H9 (cell line): ENCODE results near the gene ARID1A. TPM values are rescaled to one million over a fixed set of nuclear protein-coding genes. Genes with fewer than 3 reads are reported as not detected.
"Not testable (repeated sequence)": the region's sequence is repeated elsewhere in the genome, so short reads cannot be mapped to it uniquely, and the experiment has no call there.

Experiments used
- DNase-seq: peaks from one replicate; pipeline ENCODE4 v3.0.0-alpha.2; 2017
- H2AFZ ChIP-seq: one replicate; pipeline ENCODE4 v1.6.1; 2013; ENCODE audit warnings: mild to moderate bottlenecking, low read length, control low read depth, moderate library complexity
- H2AK5ac ChIP-seq: 2 replicates; pipeline ENCODE4 v1.6.1; 2013; ENCODE audit warnings: low read length, control low read depth, mixed read lengths; ENCODE audit not compliant: insufficient read length
- H2BK120ac ChIP-seq: one replicate; pipeline ENCODE4 v1.6.1; 2013; ENCODE audit warnings: low read depth, mild to moderate bottlenecking, low read length, control low read depth, inconsistent platforms; ENCODE audit not compliant: poor library complexity, severe bottlenecking
- H2BK12ac ChIP-seq: 2 replicates; pipeline ENCODE4 v1.6.1; 2013; ENCODE audit warnings: low read length, control low read depth, mixed read lengths, low read depth; ENCODE audit not compliant: insufficient read length
- H2BK15ac ChIP-seq: 2 replicates; pipeline ENCODE4 v1.6.1; 2013; ENCODE audit warnings: low read depth, low read length, control low read depth
- H2BK20ac ChIP-seq: one replicate; pipeline ENCODE4 v1.6.1; 2013; ENCODE audit warnings: low read depth, mild to moderate bottlenecking, low read length, control low read depth, inconsistent platforms; ENCODE audit not compliant: poor library complexity, severe bottlenecking
- H2BK5ac ChIP-seq: 2 replicates; pipeline ENCODE4 v1.6.1; 2013; ENCODE audit warnings: low read length, control low read depth, mixed read lengths; ENCODE audit not compliant: insufficient read length
- H3K14ac ChIP-seq: 2 replicates; pipeline ENCODE4 v1.6.1; 2013; ENCODE audit warnings: low read length, control low read depth; ENCODE audit not compliant: insufficient read depth
- H3K18ac ChIP-seq: 2 replicates; pipeline ENCODE4 v1.6.1; 2013; ENCODE audit warnings: low read depth, mild to moderate bottlenecking, mixed read lengths, low read length, control low read depth; ENCODE audit not compliant: insufficient read length
- H3K23ac ChIP-seq: 2 replicates; pipeline ENCODE4 v1.6.1; 2013; ENCODE audit warnings: low read length, control low read depth, mixed read lengths, low read depth; ENCODE audit not compliant: insufficient read length
- H3K23me2 ChIP-seq: 2 replicates; pipeline ENCODE4 v1.6.1; 2013; ENCODE audit warnings: low read depth, mild to moderate bottlenecking, mixed read lengths, low read length, control low read depth; ENCODE audit not compliant: insufficient read length, poor library complexity, severe bottlenecking
- H3K27ac ChIP-seq: 2 replicates; pipeline ENCODE4 v1.5.1; 2013; ENCODE audit warnings: low read length, control low read depth, mixed read lengths, low read depth; ENCODE audit not compliant: insufficient read length
- H3K27me3 ChIP-seq: 2 replicates; pipeline ENCODE4 v1.6.1; 2013; ENCODE audit warnings: low read length, control low read depth, inconsistent platforms; ENCODE audit not compliant: insufficient read depth
- H3K4ac ChIP-seq: 2 replicates; pipeline ENCODE4 v1.6.1; 2013; ENCODE audit warnings: low read depth, mild to moderate bottlenecking, control low read depth, inconsistent platforms, low read length, moderate library complexity
- H3K4me1 ChIP-seq: 2 replicates; pipeline ENCODE4 v1.6.1; 2013; ENCODE audit warnings: low read length, control low read depth, inconsistent platforms; ENCODE audit not compliant: insufficient read depth
- H3K4me2 ChIP-seq: 2 replicates; pipeline ENCODE4 v1.6.1; 2013; ENCODE audit warnings: low read length, control low read depth, mixed read lengths; ENCODE audit not compliant: insufficient read length, insufficient read depth
- H3K56ac ChIP-seq: 2 replicates; pipeline ENCODE4 v1.6.1; 2013; ENCODE audit warnings: low read depth, mild to moderate bottlenecking, mixed read lengths, low read length, control low read depth; ENCODE audit not compliant: insufficient read length
- H3K79me1 ChIP-seq: 2 replicates; pipeline ENCODE4 v1.6.1; 2013; ENCODE audit warnings: low read depth, mild to moderate bottlenecking, moderate library complexity, low read length, control low read depth, inconsistent platforms; ENCODE audit not compliant: insufficient read depth, poor library complexity, severe bottlenecking
- H3K79me2 ChIP-seq: 2 replicates; pipeline ENCODE4 v1.6.1; 2013; ENCODE audit warnings: low read length, control low read depth, inconsistent platforms; ENCODE audit not compliant: insufficient read depth
- H3K9ac ChIP-seq: 2 replicates; pipeline ENCODE4 v1.6.1; 2013; ENCODE audit warnings: low read length, control low read depth, mixed read lengths; ENCODE audit not compliant: insufficient read length; ENCODE audit errors: extremely low read depth
- H3K9me3 ChIP-seq: one replicate; pipeline ENCODE4 v1.6.1; 2013; ENCODE audit warnings: low read depth, low read length, inconsistent platforms; ENCODE audit not compliant: control insufficient read depth
- H3T11ph ChIP-seq: one replicate; pipeline ENCODE4 v1.6.1; 2013; ENCODE audit warnings: mild to moderate bottlenecking, low read length, control low read depth, inconsistent platforms
- H4K20me1 ChIP-seq: one replicate; pipeline ENCODE4 v1.6.1; 2013; ENCODE audit not compliant: control insufficient read depth, insufficient read length, insufficient read depth
- H4K5ac ChIP-seq: 2 replicates; pipeline ENCODE4 v1.6.1; 2013; ENCODE audit warnings: low read depth, mild to moderate bottlenecking, mixed read lengths, low read length, control low read depth; ENCODE audit not compliant: insufficient read length
- H4K8ac ChIP-seq: replicated peaks from 2 replicates; pipeline ENCODE4 v1.6.1; 2013; ENCODE audit warnings: low read length, control low read depth, mixed read lengths, low read depth; ENCODE audit not compliant: insufficient read length
- H4K91ac ChIP-seq: 2 replicates; pipeline ENCODE4 v1.6.1; 2013; ENCODE audit warnings: low read depth, mild to moderate bottlenecking, moderate library complexity, mixed read lengths, low read length, control low read depth; ENCODE audit not compliant: insufficient read length
- H3K27ac Mint-ChIP-seq, 3 experiments: 2 replicates in 2 of 3; 3 replicates in 1 of 3; pipeline ENCODE4 v1.8.0; 2020 to 2021; ENCODE audit warnings: mixed read lengths in 3 of 3, mild to moderate bottlenecking in 1 of 3, moderate library complexity in 1 of 3
- H3K27me3 Mint-ChIP-seq: 2 replicates; pipeline ENCODE4 v1.8.0; 2021; ENCODE audit warnings: low read depth, mild to moderate bottlenecking, moderate library complexity, mixed read lengths
- H3K36me3 Mint-ChIP-seq, 3 experiments: 2 replicates in 2 of 3; 3 replicates in 1 of 3; pipeline ENCODE4 v1.8.0; 2020 to 2021; ENCODE audit warnings: low read depth in 3 of 3, mixed read lengths in 3 of 3; ENCODE audit not compliant: insufficient read depth in 1 of 3
- H3K4me1 Mint-ChIP-seq, 2 experiments: 2 replicates each; pipeline ENCODE4 v1.8.0; 2020; ENCODE audit warnings: mixed read lengths in 2 of 2
- H3K4me3 Mint-ChIP-seq, 2 experiments: 2 replicates in 1 of 2; 3 replicates in 1 of 2; pipeline ENCODE4 v1.8.0; 2020 to 2021; ENCODE audit warnings: mild to moderate bottlenecking in 2 of 2, mixed read lengths in 2 of 2, moderate library complexity in 1 of 2
- H3K9me3 Mint-ChIP-seq, 2 experiments: 2 replicates in 1 of 2; 3 replicates in 1 of 2; pipeline ENCODE4 v1.8.0; 2020; ENCODE audit warnings: mild to moderate bottlenecking in 2 of 2, mixed read lengths in 2 of 2, moderate library complexity in 1 of 2
- CTCF ChIP-seq: fragments of 200-600 bp; sonication (generic); conservative IDR thresholded peaks from 3 replicates; pipeline ENCODE4 v1.8.0; 2021; ENCODE audit warnings: antibody characterized with exemption, mild to moderate bottlenecking
- WGBS: extraction: QIAGEN DNeasy Blood & Tissue Kit; methylation state at CpG from one replicate; pipeline ENCODE4 v1.1.7; 2013; ENCODE audit warnings: missing lambda C conversion rate, low lambda C conversion rate, mixed read lengths; ENCODE audit not compliant: insufficient read length; ENCODE audit errors: extremely low coverage; 5-methylcytosine and 5-hydroxymethylcytosine counted together
- total RNA-seq: library from RNA; stranded (reverse); gene quantifications from 2 replicates; pipeline ENCODE4 v1.2.1, GENCODE V29; 2021

The ARID1A gene
- total RNA-seq, 1 experiment from 2014 or later, result 147 TPM

- peak; percentile 81 for TF ChIP-seq CTCF
- not testable (repeated sequence) for H3K4me1 ChIP-seq, H3K4me1 Mint-ChIP-seq, H3K4ac ChIP-seq, H2BK15ac ChIP-seq, H3T11ph ChIP-seq, H4K5ac ChIP-seq, H2BK12ac ChIP-seq, H3K18ac ChIP-seq, H2BK120ac ChIP-seq, H3K14ac ChIP-seq, H2BK5ac ChIP-seq, H3K23ac ChIP-seq, H3K27ac Mint-ChIP-seq, H3K27me3 Mint-ChIP-seq, H3K79me2 ChIP-seq, H4K8ac ChIP-seq, H3K79me1 ChIP-seq, H2AFZ ChIP-seq, H3K27ac ChIP-seq, H3K4me3 Mint-ChIP-seq, H3K9ac ChIP-seq, H2BK20ac ChIP-seq, H3K9me3 Mint-ChIP-seq, H3K56ac ChIP-seq, H2AK5ac ChIP-seq, H4K20me1 ChIP-seq, H3K9me3 ChIP-seq, H3K4me2 ChIP-seq, H3K27me3 ChIP-seq, H3K36me3 Mint-ChIP-seq, H3K23me2 ChIP-seq, H4K91ac ChIP-seq
- DNase-seq, result peak; percentile 73
- no CpG with 5 or more reads among the region's 11 CpGs for WGBS
Observed at GRCh38 chr1:26810105-26810504, 114.3 kb downstream of the ARID1A start.
